Neural cell (in vitro differentiated cells): ENCODE measurements around the gene AP3D1. TPM values are rescaled to one million over a fixed set of nuclear protein-coding genes. Genes with fewer than 3 reads are reported as not detected.

ENCODE experiments used
- H2AFZ ChIP-seq: fragments of 200-600, 300-800 bp; sonication (generic), shearing (Covaris generic); 2 replicates; pipeline ENCODE4 v1.6.0; 2014; ENCODE audit warnings: low read depth, mild to moderate bottlenecking, antibody characterized with exemption, low read length, moderate library complexity
- H3F3A ChIP-seq: fragments of 200-600 bp; shearing (Covaris generic); 2 replicates; pipeline ENCODE4 v1.6.1; 2016; ENCODE audit warnings: mild to moderate bottlenecking, moderate library complexity, mixed read lengths, antibody characterized with exemption, low read length; ENCODE audit not compliant: insufficient read depth, poor library complexity, severe bottlenecking
- H3K27ac ChIP-seq: fragments of 200-600, 300-800 bp; sonication (generic), shearing (Covaris generic); 2 replicates; pipeline ENCODE4 v1.5.1; 2014; ENCODE audit warnings: mild to moderate bottlenecking, low read length, moderate library complexity
- H3K27me3 ChIP-seq: fragments of 300-800, 200-600 bp; sonication (generic), shearing (Covaris generic); 2 replicates; pipeline ENCODE4 v1.6.0; 2014; ENCODE audit warnings: mild to moderate bottlenecking, low read depth, low read length, moderate library complexity; ENCODE audit not compliant: insufficient read depth
- H3K36me3 ChIP-seq: fragments of 300-800, 200-600 bp; sonication (generic), shearing (Covaris generic); 2 replicates; pipeline ENCODE4 v1.5.1; 2014; ENCODE audit warnings: mild to moderate bottlenecking, antibody characterized with exemption, low read length, moderate library complexity; ENCODE audit not compliant: insufficient read depth
- H3K4me2 ChIP-seq: fragments of 300-800, 200-600 bp; sonication (generic), shearing (Covaris generic); 2 replicates; pipeline ENCODE4 v1.6.0; 2014; ENCODE audit warnings: mild to moderate bottlenecking, low read length
- H3K4me3 ChIP-seq: fragments of 300-800, 200-600 bp; sonication (generic), shearing (Covaris generic); 2 replicates; pipeline ENCODE4 v1.5.1; 2014; ENCODE audit warnings: mild to moderate bottlenecking, low read length, moderate library complexity
- H3K79me2 ChIP-seq: fragments of 200-600 bp; shearing (Covaris generic); replicated peaks from 2 replicates; pipeline ENCODE4 v1.6.0; 2014; ENCODE audit warnings: mild to moderate bottlenecking, low read length, moderate library complexity; ENCODE audit not compliant: insufficient read depth
- H3K9ac ChIP-seq: fragments of 300-800, 200-600 bp; sonication (generic), shearing (Covaris generic); 2 replicates; pipeline ENCODE4 v1.6.1; 2016; ENCODE audit warnings: mild to moderate bottlenecking, low read length, mixed read lengths
- H3K9me2 ChIP-seq: fragments of 200-600 bp; shearing (Covaris generic); 2 replicates; pipeline ENCODE4 v1.6.1; 2016; ENCODE audit warnings: mild to moderate bottlenecking, low read length, mixed read lengths; ENCODE audit not compliant: insufficient read depth
- H3K9me3 ChIP-seq: fragments of 200-600, 300-800 bp; sonication (generic), shearing (Covaris generic); 2 replicates; pipeline ENCODE4 v1.6.1; 2016; ENCODE audit warnings: mild to moderate bottlenecking, mixed run types, low read length, moderate library complexity, mixed read lengths
- H4K20me1 ChIP-seq: fragments of 200-600 bp; shearing (Covaris generic); 2 replicates; pipeline ENCODE4 v1.6.1; 2016; ENCODE audit warnings: mild to moderate bottlenecking, mixed run types; ENCODE audit not compliant: insufficient read depth
- CTCF ChIP-seq: fragments of 450-650 bp; IDR thresholded peaks from 2 replicates; pipeline ENCODE4 v1.5.1; 2014; ENCODE audit warnings: antibody characterized with exemption, mild to moderate bottlenecking, moderate library complexity; ENCODE audit not compliant: poor library complexity, severe bottlenecking
- EP300 ChIP-seq: fragments of 450-650 bp; conservative IDR thresholded peaks from 2 replicates; pipeline ENCODE4 v1.6.1; 2014; ENCODE audit warnings: antibody characterized with exemption, mild to moderate bottlenecking, moderate library complexity; ENCODE audit not compliant: poor library complexity, severe bottlenecking
- EZH2 ChIP-seq: fragments of 200-600, 300-800 bp; shearing (Covaris generic), sonication (generic); IDR thresholded peaks from 2 replicates; pipeline ENCODE4 v1.6.1; 2014; ENCODE audit warnings: antibody characterized with exemption, low read length, borderline replicate concordance, mild to moderate bottlenecking; ENCODE audit not compliant: insufficient read depth, poor library complexity, severe bottlenecking
- MXI1 ChIP-seq: fragments of 450-650 bp; conservative IDR thresholded peaks from 2 replicates; pipeline ENCODE4 v1.6.1; 2014; ENCODE audit warnings: antibody characterized with exemption, mild to moderate bottlenecking; ENCODE audit not compliant: poor library complexity, severe bottlenecking
- POLR2AphosphoS5 ChIP-seq: IDR thresholded peaks from 2 replicates; pipeline ENCODE4 v1.6.1; 2012
- RAD21 ChIP-seq: fragments of 450-650 bp; conservative IDR thresholded peaks from 2 replicates; pipeline ENCODE4 v1.6.1; 2014; ENCODE audit warnings: antibody characterized with exemption, mild to moderate bottlenecking, moderate library complexity
- SMC3 ChIP-seq: fragments of 450-650 bp; conservative IDR thresholded peaks from 2 replicates; pipeline ENCODE4 v1.6.1; 2014; ENCODE audit warnings: antibody characterized with exemption, mild to moderate bottlenecking, moderate library complexity; ENCODE audit not compliant: poor library complexity
- TAF1 ChIP-seq: IDR thresholded peaks from 2 replicates; pipeline ENCODE4 v1.6.1; 2012; ENCODE audit warnings: low read depth
- polyA plus RNA-seq: library from polyadenylated mRNA; depleted of rRNA; stranded (reverse); fragments of >200 nt; gene quantifications from 2 replicates; pipeline ENCODE4 v1.2.3, GENCODE V29; 2014
- TF ChIP-seq, protein P1 (sequence below): IDR thresholded peaks from 2 replicates; pipeline ENCODE4 v1.6.1; 2012; ENCODE audit warnings: borderline replicate concordance

Gene AP3D1
- polyA plus RNA-seq, 1 donor from 2014 or later: 60.7 TPM

DNA sequence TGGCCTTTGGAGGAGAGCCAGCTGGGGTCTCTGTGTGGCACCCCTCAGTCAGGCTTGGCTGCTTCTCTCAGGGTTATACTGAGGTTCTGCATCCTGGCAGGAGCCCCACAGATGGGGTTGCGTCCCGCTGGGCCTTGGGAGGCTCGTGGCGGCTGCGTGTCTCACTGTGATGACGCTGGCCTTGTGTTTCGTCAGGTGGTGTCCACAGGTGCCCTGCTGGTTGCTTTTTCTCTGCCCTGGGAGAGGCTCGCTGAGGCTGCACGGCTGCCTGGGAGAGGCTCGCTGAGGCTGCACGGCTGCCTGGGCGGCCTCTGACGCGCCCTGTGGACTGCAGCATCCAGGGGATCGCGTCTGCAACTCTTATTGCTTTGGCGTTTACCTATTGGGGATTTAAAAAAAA lies 27.7 kb upstream of the AP3D1 start:
- H3K4me3 ChIP-seq: no peak overlapping the region
- no peak overlapping the region for H2AFZ ChIP-seq
- H3K27me3 ChIP-seq: no peaks in the 10 kb centered on the region
- H3K36me3 ChIP-seq: no peaks in the 10 kb centered on the region
- TF ChIP-seq MXI1: no peak
- H3K79me2 ChIP-seq: peaks cover 27% of the 10 kb centered on the region
- H3K9me3 ChIP-seq: no peaks in the 10 kb centered on the region
- no peaks in the 10 kb centered on the region for H3K9me2 ChIP-seq
- H3F3A ChIP-seq: no peaks in the 10 kb centered on the region
- H3K27ac ChIP-seq: no peak overlapping the region
- H3K9ac ChIP-seq: no peak overlapping the region
- no peak overlapping the region for H3K4me2 ChIP-seq
- peaks cover 8% of the 10 kb centered on the region for H4K20me1 ChIP-seq

GRCh38 chr19:2176337-2176994 lies 25.1 kb upstream of the AP3D1 start:
- Histone ChIP-seq H4K20me1 (peaks cover 8% of the 10 kb centered on the region), H3K4me3 (no peak overlapping the region), H3K27me3 (no peaks in the 10 kb centered on the region), H2AFZ (no peak overlapping the region), H3K9me3 (no peaks in the 10 kb centered on the region), H3K79me2 (peaks cover 33% of the 10 kb centered on the region), H3K27ac (no peak overlapping the region), H3K9me2 (no peaks in the 10 kb centered on the region), H3F3A (no peaks in the 10 kb centered on the region), H3K36me3 (no peaks in the 10 kb centered on the region), H3K9ac (no peak overlapping the region), H3K4me2 (no peak overlapping the region)
- TF ChIP-seq, protein P1, sequence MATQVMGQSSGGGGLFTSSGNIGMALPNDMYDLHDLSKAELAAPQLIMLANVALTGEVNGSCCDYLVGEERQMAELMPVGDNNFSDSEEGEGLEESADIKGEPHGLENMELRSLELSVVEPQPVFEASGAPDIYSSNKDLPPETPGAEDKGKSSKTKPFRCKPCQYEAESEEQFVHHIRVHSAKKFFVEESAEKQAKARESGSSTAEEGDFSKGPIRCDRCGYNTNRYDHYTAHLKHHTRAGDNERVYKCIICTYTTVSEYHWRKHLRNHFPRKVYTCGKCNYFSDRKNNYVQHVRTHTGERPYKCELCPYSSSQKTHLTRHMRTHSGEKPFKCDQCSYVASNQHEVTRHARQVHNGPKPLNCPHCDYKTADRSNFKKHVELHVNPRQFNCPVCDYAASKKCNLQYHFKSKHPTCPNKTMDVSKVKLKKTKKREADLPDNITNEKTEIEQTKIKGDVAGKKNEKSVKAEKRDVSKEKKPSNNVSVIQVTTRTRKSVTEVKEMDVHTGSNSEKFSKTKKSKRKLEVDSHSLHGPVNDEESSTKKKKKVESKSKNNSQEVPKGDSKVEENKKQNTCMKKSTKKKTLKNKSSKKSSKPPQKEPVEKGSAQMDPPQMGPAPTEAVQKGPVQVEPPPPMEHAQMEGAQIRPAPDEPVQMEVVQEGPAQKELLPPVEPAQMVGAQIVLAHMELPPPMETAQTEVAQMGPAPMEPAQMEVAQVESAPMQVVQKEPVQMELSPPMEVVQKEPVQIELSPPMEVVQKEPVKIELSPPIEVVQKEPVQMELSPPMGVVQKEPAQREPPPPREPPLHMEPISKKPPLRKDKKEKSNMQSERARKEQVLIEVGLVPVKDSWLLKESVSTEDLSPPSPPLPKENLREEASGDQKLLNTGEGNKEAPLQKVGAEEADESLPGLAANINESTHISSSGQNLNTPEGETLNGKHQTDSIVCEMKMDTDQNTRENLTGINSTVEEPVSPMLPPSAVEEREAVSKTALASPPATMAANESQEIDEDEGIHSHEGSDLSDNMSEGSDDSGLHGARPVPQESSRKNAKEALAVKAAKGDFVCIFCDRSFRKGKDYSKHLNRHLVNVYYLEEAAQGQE: no peak
- TF ChIP-seq TAF1: no peak
- TF ChIP-seq RAD21: no peak
- no peak for TF ChIP-seq SMC3
- TF ChIP-seq POLR2AphosphoS5: no peak
- no peak for TF ChIP-seq EZH2
- TF ChIP-seq MXI1: no peak
- no peak for TF ChIP-seq EP300

GRCh38 chr19:2175742-2176141 lies 24.4 kb upstream of the AP3D1 start:
- Histone ChIP-seq H4K20me1 (peaks cover 11% of the 10 kb centered on the region), H3K36me3 (no peaks in the 10 kb centered on the region), H3K9me3 (no peaks in the 10 kb centered on the region), H3K9ac (no peak overlapping the region), H3K9me2 (no peaks in the 10 kb centered on the region), H3K4me2 (no peak overlapping the region), H2AFZ (no peak overlapping the region), H3K79me2 (peaks cover 40% of the 10 kb centered on the region), H3F3A (no peaks in the 10 kb centered on the region), H3K27me3 (no peaks in the 10 kb centered on the region), H3K4me3 (no peak overlapping the region), H3K27ac (no peak overlapping the region)
- TF ChIP-seq MXI1: no peak
- no peak for TF ChIP-seq EP300
- no peak for TF ChIP-seq SMC3
- no peak for TF ChIP-seq CTCF
- no peak for TF ChIP-seq RAD21
- no peak for TF ChIP-seq EZH2
- TF ChIP-seq TAF1: no peak
- no peak for TF ChIP-seq POLR2AphosphoS5
- TF ChIP-seq, protein P1: no peak
